MM.1S (cell line): Measurements from ENCODE around the gene CD101.

Experiments used
- DNase-seq: peaks from one replicate; pipeline ENCODE4 v3.0.0-alpha.2; 2015
- H2AFZ ChIP-seq: fragments of 300-600 bp; sonication (generic); 2 replicates; pipeline ENCODE4 v1.6.0; 2016; ENCODE audit warnings: antibody characterized with exemption, low read length
- H3F3A ChIP-seq: fragments of 300-600 bp; sonication (generic); 2 replicates; pipeline ENCODE4 v1.6.1; 2016; ENCODE audit warnings: mild to moderate bottlenecking, antibody characterized with exemption, low read length, moderate library complexity, mixed read lengths; ENCODE audit not compliant: insufficient read depth
- H3K27ac ChIP-seq: fragments of 300-600 bp; sonication (generic); 2 replicates; pipeline ENCODE4 v1.5.1; 2016; ENCODE audit warnings: mild to moderate bottlenecking, low read length
- H3K27me3 ChIP-seq: fragments of 300-600 bp; sonication (generic); replicated peaks from 2 replicates; pipeline ENCODE4 v1.6.0; 2016; ENCODE audit warnings: low read length; ENCODE audit not compliant: insufficient read depth
- H3K36me3 ChIP-seq: fragments of 300-600 bp; sonication (generic); replicated peaks from 2 replicates; pipeline ENCODE4 v1.6.1; 2016; ENCODE audit warnings: mild to moderate bottlenecking, low read length, mixed read lengths; ENCODE audit not compliant: insufficient read depth
- H3K4me1 ChIP-seq: fragments of 300-600 bp; sonication (generic); 2 replicates; pipeline ENCODE4 v1.6.1; 2016; ENCODE audit warnings: low read length, mixed read lengths
- H3K4me2 ChIP-seq: fragments of 300-600 bp; sonication (generic); 2 replicates; pipeline ENCODE4 v1.6.0; 2016; ENCODE audit warnings: low read depth, low read length
- H3K4me3 ChIP-seq: fragments of 300-600 bp; sonication (generic); 2 replicates; pipeline ENCODE4 v1.5.1; 2016; ENCODE audit warnings: low read length, mixed read lengths
- H3K79me2 ChIP-seq: fragments of 300-600 bp; sonication (generic); 2 replicates; pipeline ENCODE4 v1.6.1; 2016; ENCODE audit warnings: mixed run types, low read length, mixed read lengths
- H3K9ac ChIP-seq: fragments of 300-600 bp; sonication (generic); 2 replicates; pipeline ENCODE4 v1.6.1; 2016; ENCODE audit warnings: low read length, mixed read lengths
- H3K9me2 ChIP-seq: fragments of 300-600 bp; sonication (generic); replicated peaks from 2 replicates; pipeline ENCODE4 v1.6.1; 2016; ENCODE audit warnings: mild to moderate bottlenecking, low read length, mixed read lengths; ENCODE audit not compliant: insufficient read depth
- H3K9me3 ChIP-seq: fragments of 300-600 bp; sonication (generic); replicated peaks from 2 replicates; pipeline ENCODE4 v1.6.1; 2016; ENCODE audit warnings: mild to moderate bottlenecking, low read length, mixed read lengths; ENCODE audit not compliant: insufficient read depth
- H4K20me1 ChIP-seq: fragments of 300-600 bp; sonication (generic); 2 replicates; pipeline ENCODE4 v1.6.1; 2016; ENCODE audit warnings: mild to moderate bottlenecking, low read length, moderate library complexity, mixed read lengths; ENCODE audit not compliant: insufficient read depth
- CTCF ChIP-seq: fragments of 300-600 bp; sonication (generic); IDR thresholded peaks from 2 replicates; pipeline ENCODE4 v1.5.1; 2016; ENCODE audit warnings: antibody characterized with exemption, low read length, mixed read lengths
- EZH2 ChIP-seq: fragments of 300-600 bp; sonication (generic); optimal IDR thresholded peaks from 2 replicates; pipeline ENCODE3; 2017; ENCODE audit warnings: low read depth, mild to moderate bottlenecking, antibody characterized with exemption, low read length, mixed read lengths
- EZH2phosphoT487 ChIP-seq: fragments of 300-600 bp; sonication (generic); IDR thresholded peaks from 2 replicates; pipeline ENCODE4 v1.6.1; 2018; ENCODE audit warnings: antibody characterized with exemption, low read length

Gene CD101

GRCh38 chr1:116987256-116987555 is 14.4 kb upstream of the CD101 start:
- no peak overlapping the region for H3K27ac ChIP-seq
- H4K20me1 ChIP-seq = no peaks in the 10 kb centered on the region
- DNase-seq = no peak
- no peaks in the 10 kb centered on the region for H3K9me3 ChIP-seq
- H3K9me2 ChIP-seq = no peaks in the 10 kb centered on the region
- H3K4me3 ChIP-seq = no peak overlapping the region
- no peaks in the 10 kb centered on the region for H3K36me3 ChIP-seq
- no peaks in the 10 kb centered on the region for H3K4me1 ChIP-seq
- no peaks in the 10 kb centered on the region for H3K79me2 ChIP-seq
- H3K27me3 ChIP-seq = no peaks in the 10 kb centered on the region
- no peak overlapping the region for H3K4me2 ChIP-seq
- H2AFZ ChIP-seq = no peak overlapping the region
- H3F3A ChIP-seq = no peaks in the 10 kb centered on the region
- no peak for TF ChIP-seq EZH2
- TF ChIP-seq EZH2phosphoT487 = no peak
- no peak for TF ChIP-seq CTCF
- no peak overlapping the region for H3K9ac ChIP-seq

- TF ChIP-seq EZH2phosphoT487 = no peak
- no peak overlapping the region for H3K9ac ChIP-seq
- no peak overlapping the region for H3K27ac ChIP-seq
- no peaks in the 10 kb centered on the region for H3K36me3 ChIP-seq
- H3K79me2 ChIP-seq = no peaks in the 10 kb centered on the region
- no peak overlapping the region for H2AFZ ChIP-seq
- no peak for DNase-seq
- no peaks in the 10 kb centered on the region for H4K20me1 ChIP-seq
- no peaks in the 10 kb centered on the region for H3K4me1 ChIP-seq
- H3K9me2 ChIP-seq = no peaks in the 10 kb centered on the region
- H3K4me2 ChIP-seq = no peak overlapping the region
- H3K4me3 ChIP-seq = no peak overlapping the region
- H3K9me3 ChIP-seq = no peaks in the 10 kb centered on the region
- H3K27me3 ChIP-seq = no peaks in the 10 kb centered on the region
- no peaks in the 10 kb centered on the region for H3F3A ChIP-seq
Measured at GRCh38 chr1:116988248-116988647, 13.3 kb upstream of the CD101 start.

DNA sequence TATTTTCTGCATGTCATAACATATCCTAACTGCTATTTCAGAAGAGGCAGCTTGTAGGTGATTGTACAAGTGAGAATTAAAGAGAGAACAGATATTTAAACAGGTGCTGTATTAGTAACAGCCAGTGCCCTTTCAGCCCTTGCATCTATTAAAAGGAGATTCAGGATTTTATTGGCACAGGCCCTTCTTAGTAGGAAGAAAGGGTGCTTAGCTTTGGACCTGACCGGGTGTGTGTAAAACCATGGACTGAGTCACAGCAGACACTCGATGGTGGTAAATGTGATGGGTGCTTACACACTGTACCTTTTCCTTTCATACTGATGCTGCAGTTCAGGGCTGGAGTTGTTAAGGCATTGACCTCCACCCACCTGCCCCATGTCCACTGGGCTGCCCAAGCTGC is 12.7 kb upstream of the CD101 start:
- no peak overlapping the region for H3K9ac ChIP-seq
- H3K27me3 ChIP-seq = no peaks in the 10 kb centered on the region
- DNase-seq = no peak
- no peaks in the 10 kb centered on the region for H3F3A ChIP-seq
- no peaks in the 10 kb centered on the region for H3K4me1 ChIP-seq
- no peak overlapping the region for H3K4me3 ChIP-seq
- no peak overlapping the region for H3K27ac ChIP-seq
- no peak for TF ChIP-seq CTCF
- TF ChIP-seq EZH2 = no peak
- TF ChIP-seq EZH2phosphoT487 = no peak
- H3K4me2 ChIP-seq = no peak overlapping the region
- H3K79me2 ChIP-seq = no peaks in the 10 kb centered on the region
- H4K20me1 ChIP-seq = no peaks in the 10 kb centered on the region
- H3K36me3 ChIP-seq = no peaks in the 10 kb centered on the region
- no peaks in the 10 kb centered on the region for H3K9me3 ChIP-seq
- no peaks in the 10 kb centered on the region for H3K9me2 ChIP-seq
- H2AFZ ChIP-seq = no peak overlapping the region

DNA sequence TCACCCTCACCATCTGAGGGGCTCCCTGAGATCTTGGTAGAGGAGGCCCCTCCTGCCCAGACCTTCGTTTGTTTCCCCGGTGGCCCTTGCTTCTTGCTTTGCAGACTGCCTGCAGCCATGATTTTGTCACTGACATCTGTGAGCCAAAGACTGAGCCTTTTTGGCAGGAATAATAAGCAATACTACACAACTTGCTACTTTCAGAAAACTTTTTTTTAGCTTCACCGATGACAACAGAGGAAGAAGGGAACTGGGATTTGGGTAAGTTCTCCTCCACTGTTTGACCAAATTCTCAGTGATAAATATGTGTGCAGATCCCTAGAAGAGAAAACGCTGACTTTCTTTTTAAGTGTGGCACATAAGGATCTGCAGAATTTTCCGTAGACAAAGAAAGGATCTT is 11.7 kb upstream of the CD101 start:
- no peak overlapping the region for H3K4me2 ChIP-seq
- H3K9me2 ChIP-seq = no peaks in the 10 kb centered on the region
- no peaks in the 10 kb centered on the region for H4K20me1 ChIP-seq
- H3K9ac ChIP-seq = no peak overlapping the region
- H3F3A ChIP-seq = no peaks in the 10 kb centered on the region
- H3K79me2 ChIP-seq = no peaks in the 10 kb centered on the region
- no peak overlapping the region for H3K4me3 ChIP-seq
- H3K36me3 ChIP-seq = no peaks in the 10 kb centered on the region
- no peaks in the 10 kb centered on the region for H3K9me3 ChIP-seq
- no peak for TF ChIP-seq CTCF
- TF ChIP-seq EZH2phosphoT487 = no peak
- TF ChIP-seq EZH2 = no peak
- no peak overlapping the region for H3K27ac ChIP-seq
- H3K4me1 ChIP-seq = no peaks in the 10 kb centered on the region
- no peak overlapping the region for H2AFZ ChIP-seq
- no peak for DNase-seq
- no peaks in the 10 kb centered on the region for H3K27me3 ChIP-seq
